Uterus (tissue), 4 donors: ENCODE results near the gene AUTS2. TPM values are rescaled to one million over a fixed set of nuclear protein-coding genes. Genes with fewer than 3 reads are reported as not detected.

Experiments
- DNase-seq, 2 donors: peaks; one replicate each; pipeline ENCODE4 v3.0.0-alpha.2; 2019 to 2020
- H3K27ac ChIP-seq, 2 donors: fragments of 200-600 bp; sonication (generic); 1 replicate in 1 of 2; 2 replicates in 1 of 2; pipeline ENCODE4 v1.5.1; 2016 to 2018
- H3K27me3 ChIP-seq, 2 donors: fragments of 200-600 bp; sonication (generic); one replicate each; pipeline ENCODE4 v1.5.1; 2018 to 2019; ENCODE audit warnings: control low read depth in 1 of 2
- H3K36me3 ChIP-seq, 2 donors: fragments of 200-600 bp; sonication (generic); one replicate each; pipeline ENCODE4 v1.5.1; 2019; ENCODE audit warnings: control low read depth in 1 of 2
- H3K4me1 ChIP-seq, 2 donors: fragments of 200-600 bp; sonication (generic); one replicate each; pipeline ENCODE4 v1.5.1; 2018 to 2019; ENCODE audit warnings: control low read depth in 1 of 2
- H3K4me3 ChIP-seq, 2 donors: fragments of 200-600 bp; sonication (generic); 1 replicate in 1 of 2; 2 replicates in 1 of 2; pipeline ENCODE4 v1.5.1; 2018 to 2019; ENCODE audit warnings: mild to moderate bottlenecking in 1 of 2
- H3K9me3 ChIP-seq, 2 donors: fragments of 200-600 bp; sonication (generic); one replicate each; pipeline ENCODE4 v1.5.1; 2019; ENCODE audit warnings: control low read depth in 1 of 2
- CTCF ChIP-seq, 4 experiments: fragments of 200-600 bp in 2 of 4; fragments of 450-650 bp in 2 of 4; sonication (generic) in 2 of 4; IDR thresholded peaks; one replicate each; pipeline ENCODE4 v1.5.1; 2016 to 2019; ENCODE audit warnings: antibody characterized with exemption in 4 of 4, mild to moderate bottlenecking in 2 of 4, moderate library complexity in 1 of 4
- POLR2A ChIP-seq, 2 donors: fragments of 450-650 bp; IDR thresholded peaks; one replicate each; pipeline ENCODE4 v1.6.1; 2016; ENCODE audit warnings: antibody characterized with exemption in 2 of 2, mild to moderate bottlenecking in 1 of 2, moderate library complexity in 1 of 2
- intact Hi-C: fragments of 100-400 bp; cut with DNase I; formaldehyde crosslinking; loops from one replicate; pipeline ENCODE4 v1.15.1; 2023; ENCODE audit warnings: low total_unique reads
- total RNA-seq, 4 donors: library from RNA; depleted of rRNA in 3 of 4; stranded (reverse); fragments of >200 nt in 3 of 4; gene quantifications; one replicate each; pipeline versions ENCODE4 v1.1.0 to v1.2.4, GENCODE V29; 2014 to 2023
- donor health status: DM: yes; HTN: yes; CAD: no.

Gene AUTS2
- total RNA-seq, 4 donors from 2014 or later: 10.5 to 58.2 (median 30.0) TPM

DNA sequence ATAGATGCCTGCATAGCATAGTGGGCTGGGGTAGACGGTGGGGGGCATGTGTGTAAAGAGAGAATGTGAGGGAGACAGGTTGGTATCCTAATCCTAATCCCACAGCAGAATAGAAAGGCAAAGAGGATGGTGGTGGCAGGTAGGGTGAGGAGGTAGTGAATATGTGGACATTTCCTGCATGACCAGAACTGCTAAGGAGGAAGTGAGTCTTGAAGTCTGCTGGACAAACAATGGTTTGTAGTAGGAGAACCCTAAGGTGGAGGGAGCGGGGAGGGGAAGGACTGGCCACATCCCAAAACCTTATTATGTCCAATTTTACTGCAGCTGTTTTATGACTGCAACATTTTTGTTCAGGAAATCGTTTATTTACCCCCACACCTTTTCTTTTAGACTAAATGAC is 279.7 kb downstream of the AUTS2 start:
- DNase-seq: no peak
- TF ChIP-seq CTCF (IDR thresholded peaks at IDR 0.05) (no peak), POLR2A (IDR thresholded peaks at IDR 0.05) (no peak)
- no peak overlapping the region for H3K4me3 ChIP-seq
- no peaks in the 10 kb centered on the region for H3K27me3 ChIP-seq
- no peaks in the 10 kb centered on the region for H3K9me3 ChIP-seq
- no peaks in the 10 kb centered on the region for H3K36me3 ChIP-seq
- no peaks in the 10 kb centered on the region for H3K4me1 ChIP-seq
- H3K27ac ChIP-seq: no peak overlapping the region
- intact Hi-C loops: no loop called here

DNA sequence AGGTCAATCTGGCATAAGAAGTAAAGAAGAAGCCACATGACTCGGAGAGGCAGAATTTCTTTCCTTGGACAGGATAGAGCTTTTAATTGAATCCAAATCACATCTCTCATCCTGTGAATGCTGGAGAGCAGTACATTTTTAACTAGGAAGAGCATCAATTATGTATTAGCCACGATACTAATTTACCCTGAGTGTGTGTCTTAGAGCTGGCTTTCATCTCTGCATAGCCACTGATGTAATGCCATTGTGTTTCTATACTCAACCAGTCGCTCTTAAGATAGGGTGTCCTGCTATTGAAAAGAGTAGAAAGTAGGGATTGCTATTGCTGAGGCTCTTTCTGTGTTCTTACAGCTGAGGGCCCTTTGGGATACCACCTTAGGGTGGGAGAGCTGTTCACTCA is 280.3 kb downstream of the AUTS2 start:
- TF ChIP-seq POLR2A (IDR thresholded peaks at IDR 0.05) (no peak), CTCF (IDR thresholded peaks at IDR 0.05) (no peak)
- no peak overlapping the region for H3K27ac ChIP-seq
- intact Hi-C loops: no loop called here
- H3K27me3 ChIP-seq: no peaks in the 10 kb centered on the region
- H3K4me3 ChIP-seq: no peak overlapping the region
- H3K36me3 ChIP-seq: no peaks in the 10 kb centered on the region
- H3K9me3 ChIP-seq: no peaks in the 10 kb centered on the region
- H3K4me1 ChIP-seq: no peaks in the 10 kb centered on the region
- DNase-seq: no peak

DNA sequence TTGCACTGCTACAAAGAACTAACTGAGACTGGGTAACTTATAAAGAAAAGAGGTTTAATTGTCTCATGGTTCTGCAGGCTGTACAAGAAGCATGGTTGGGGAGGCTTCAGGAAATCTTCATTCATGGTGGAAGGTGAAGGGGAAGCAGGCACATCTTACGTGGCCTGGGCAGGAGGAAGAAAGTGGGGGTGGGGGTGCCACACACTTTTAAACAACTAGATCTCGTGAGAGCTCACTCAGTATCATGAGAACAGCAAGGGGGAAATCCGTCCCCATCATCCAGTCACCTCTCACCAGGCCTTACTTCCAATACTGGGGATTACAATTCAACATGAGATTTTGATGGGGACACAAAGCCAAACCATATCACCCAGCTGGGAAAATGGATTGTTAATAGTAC is 281.7 kb downstream of the AUTS2 start:
- H3K9me3 ChIP-seq: no peaks in the 10 kb centered on the region
- no peak overlapping the region for H3K27ac ChIP-seq
- TF ChIP-seq CTCF (IDR thresholded peaks at IDR 0.05) (no peak), POLR2A (IDR thresholded peaks at IDR 0.05) (no peak)
- H3K4me1 ChIP-seq: no peaks in the 10 kb centered on the region
- no peaks in the 10 kb centered on the region for H3K27me3 ChIP-seq
- no peak for DNase-seq
- intact Hi-C loops: no loop called here
- no peaks in the 10 kb centered on the region for H3K36me3 ChIP-seq
- no peak overlapping the region for H3K4me3 ChIP-seq

DNA sequence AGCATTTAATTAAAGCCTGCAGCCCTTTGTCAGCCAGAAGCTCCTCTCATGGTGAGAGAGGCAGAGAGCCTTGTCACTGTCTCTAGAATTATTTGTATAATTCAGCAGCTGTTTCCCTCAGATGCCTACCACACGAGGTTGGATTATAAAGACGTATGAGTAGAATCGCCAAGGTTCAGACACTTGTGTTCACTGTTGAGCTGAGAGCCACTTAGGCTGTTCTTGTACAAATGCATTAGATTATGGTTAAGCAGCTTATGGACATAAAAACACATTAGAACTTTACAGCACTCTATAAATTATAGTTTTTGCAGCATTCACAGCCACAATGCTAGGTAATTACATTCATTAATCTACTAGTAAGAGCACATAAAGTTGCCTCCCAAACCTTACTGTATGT is 282.6 kb downstream of the AUTS2 start:
- Histone ChIP-seq H3K36me3 (no peaks in the 10 kb centered on the region), H3K9me3 (no peaks in the 10 kb centered on the region), H3K27ac (no peak overlapping the region), H3K27me3 (no peaks in the 10 kb centered on the region), H3K4me1 (no peaks in the 10 kb centered on the region), H3K4me3 (no peak overlapping the region)
- TF ChIP-seq POLR2A (IDR thresholded peaks at IDR 0.05) (no peak), CTCF (IDR thresholded peaks at IDR 0.05) (no peak)
- no peak for DNase-seq
- intact Hi-C loops: no loop called here

- no peaks in the 10 kb centered on the region for H3K4me1 ChIP-seq
- intact Hi-C loops: no loop called here
- H3K27me3 ChIP-seq: no peaks in the 10 kb centered on the region
- no peak overlapping the region for H3K4me3 ChIP-seq
- TF ChIP-seq CTCF (IDR thresholded peaks at IDR 0.05) (no peak), POLR2A (IDR thresholded peaks at IDR 0.05) (no peak)
- H3K36me3 ChIP-seq: no peaks in the 10 kb centered on the region
- H3K27ac ChIP-seq: no peak overlapping the region
- no peak for DNase-seq
- no peaks in the 10 kb centered on the region for H3K9me3 ChIP-seq
Observed at GRCh38 chr7:69882269-69882668, 284.0 kb downstream of the AUTS2 start.
